ENCODE measurements around the gene COPS9. TPM values are rescaled to one million over a fixed set of nuclear protein-coding genes. Genes with fewer than 3 reads are reported as not detected.

The COPS9 gene
- total and polyA plus RNA-seq, 2 donors (not counting 1 experiment from before 2014, with no cell fraction given): 48.7 to 69.9 TPM

GRCh38 chr2:240179941-240180666 lies 44.0 kb upstream of the COPS9 start:
- WGBS (ENCODE audit: insufficient coverage): 72% methylated on average over 6 of the region's 8 CpGs
- Histone ChIP-seq H3K4me1 (ENCODE audit: control insufficient read depth in 2 of 2, insufficient read depth in 2 of 2, low read length in 2 of 2) (no peaks in the 10 kb centered on the region), H3K27me3 (replicated peaks in 1 of 4; ENCODE audit: control extremely low read depth in 1 of 4, control insufficient read depth in 3 of 4, insufficient read depth in 4 of 4, low read length in 3 of 4) (peaks cover 0 to 6% (median 0%) of the 10 kb centered on the region in 4 experiments), H3K27ac (ENCODE audit: low read length in 2 of 2) (no peak overlapping the region), H3K4me3 (ENCODE audit: control extremely low read depth in 1 of 5, extremely low read depth in 1 of 5, insufficient read depth in 1 of 5, low read depth in 2 of 5, low read length in 4 of 5) (no peak overlapping the region), H3K79me2 (ENCODE audit: control insufficient read depth, insufficient read depth, low read length) (no peaks in the 10 kb centered on the region), H3K9me3 (ENCODE audit: control extremely low read depth in 1 of 3, control insufficient read depth in 2 of 3, insufficient read depth in 1 of 3, low read length in 2 of 3) (no peaks in the 10 kb centered on the region), H3K4me2 (replicated peaks; ENCODE audit: low read depth, low read length, poor library complexity, severe bottlenecking) (no peak overlapping the region), H4K20me1 (ENCODE audit: control insufficient read depth, insufficient read depth, low read length, poor library complexity, severe bottlenecking) (no peaks in the 10 kb centered on the region), H2AFZ (ENCODE audit: insufficient read depth, low read depth, low read length, poor library complexity, severe bottlenecking) (no peak overlapping the region), H3K36me3 (replicated peaks in 1 of 2; ENCODE audit: control extremely low read depth in 1 of 2, control insufficient read depth in 1 of 2, extremely low read depth in 1 of 2, insufficient read depth in 2 of 2, low read length in 1 of 2) (no peaks in the 10 kb centered on the region), H3K9ac (ENCODE audit: low read length) (no peak overlapping the region)
- DNase-seq (no peak), ATAC-seq (ENCODE audit: low read depth) (no peak)
- no peak overlapping the region for H3K4me3 Mint-ChIP-seq
- no peak overlapping the region for H3K27ac Mint-ChIP-seq
- intact Hi-C loops (cut with micrococcal nuclease): no loop called here
- ChIA-PET CTCF (no interaction called here), POLR2A (no interaction called here)
- H3K4me1 Mint-ChIP-seq: no peaks in the 10 kb centered on the region
- peaks cover 21% of the 10 kb centered on the region for H3K27me3 Mint-ChIP-seq
- TF ChIP-seq CTCF (IDR thresholded peaks at IDR 0.05) (no peak), EZH2 (IDR thresholded peaks at IDR 0.05; ENCODE audit: borderline replicate concordance, insufficient read depth, low read depth, low read length, poor library complexity, severe bottlenecking) (no peak)
- no peaks in the 10 kb centered on the region for H3K9me3 Mint-ChIP-seq (ENCODE audit: insufficient read depth)

GRCh38 chr2:240179186-240179815 lies 43.2 kb upstream of the COPS9 start:
- POLR2A ChIA-PET: no interaction called here
- Mint-ChIP-seq H3K27me3 (peaks cover 24% of the 10 kb centered on the region), H3K4me1 (no peaks in the 10 kb centered on the region), H3K27ac (no peak overlapping the region), H3K9me3 (ENCODE audit: insufficient read depth) (no peaks in the 10 kb centered on the region), H3K4me3 (no peak overlapping the region)
- Histone ChIP-seq H3K4me1 (ENCODE audit: control insufficient read depth in 2 of 2, insufficient read depth in 2 of 2, low read length in 2 of 2) (no peaks in the 10 kb centered on the region), H3K4me2 (replicated peaks; ENCODE audit: low read depth, low read length, poor library complexity, severe bottlenecking) (no peak overlapping the region), H3K4me3 (ENCODE audit: control extremely low read depth in 1 of 5, extremely low read depth in 1 of 5, insufficient read depth in 1 of 5, low read depth in 2 of 5, low read length in 4 of 5) (no peak overlapping the region), H2AFZ (ENCODE audit: insufficient read depth, low read depth, low read length, poor library complexity, severe bottlenecking) (no peak overlapping the region), H3K36me3 (replicated peaks in 1 of 2; ENCODE audit: control extremely low read depth in 1 of 2, control insufficient read depth in 1 of 2, extremely low read depth in 1 of 2, insufficient read depth in 2 of 2, low read length in 1 of 2) (no peaks in the 10 kb centered on the region), H3K27me3 (replicated peaks in 1 of 4; ENCODE audit: control extremely low read depth in 1 of 4, control insufficient read depth in 3 of 4, insufficient read depth in 4 of 4, low read length in 3 of 4) (peaks cover 0 to 6% (median 0%) of the 10 kb centered on the region in 4 experiments), H3K9ac (ENCODE audit: low read length) (no peak overlapping the region), H3K79me2 (ENCODE audit: control insufficient read depth, insufficient read depth, low read length) (no peaks in the 10 kb centered on the region), H4K20me1 (ENCODE audit: control insufficient read depth, insufficient read depth, low read length, poor library complexity, severe bottlenecking) (no peaks in the 10 kb centered on the region), H3K9me3 (ENCODE audit: control extremely low read depth in 1 of 3, control insufficient read depth in 2 of 3, insufficient read depth in 1 of 3, low read length in 2 of 3) (no peaks in the 10 kb centered on the region), H3K27ac (ENCODE audit: low read length in 2 of 2) (no peak overlapping the region)
- ATAC-seq (ENCODE audit: low read depth): no peak
- no peak for DNase-seq
- WGBS (ENCODE audit: insufficient coverage): 79% methylated on average over 11 of the region's 11 CpGs
- intact Hi-C loops (cut with micrococcal nuclease): no loop called here
- CTCF ChIA-PET: no interaction called here
- no peak for TF ChIP-seq CTCF (IDR thresholded peaks at IDR 0.05)
- TF ChIP-seq EZH2 (IDR thresholded peaks at IDR 0.05; ENCODE audit: borderline replicate concordance, insufficient read depth, low read depth, low read length, poor library complexity, severe bottlenecking): no peak

All from B cell (primary cell).